Epidermal melanocyte (primary cell): ENCODE measurements around the gene MAP2K7.

Source experiments
- DNase-seq: peaks from one replicate; pipeline ENCODE4 v3.0.0; 2011; ENCODE audit warnings: low spot score; ENCODE audit not compliant: insufficient read length

Gene MAP2K7

GRCh38 chr19:7866399-7867091 lies 37.1 kb upstream of the MAP2K7 start:
- no peak for DNase-seq

DNA sequence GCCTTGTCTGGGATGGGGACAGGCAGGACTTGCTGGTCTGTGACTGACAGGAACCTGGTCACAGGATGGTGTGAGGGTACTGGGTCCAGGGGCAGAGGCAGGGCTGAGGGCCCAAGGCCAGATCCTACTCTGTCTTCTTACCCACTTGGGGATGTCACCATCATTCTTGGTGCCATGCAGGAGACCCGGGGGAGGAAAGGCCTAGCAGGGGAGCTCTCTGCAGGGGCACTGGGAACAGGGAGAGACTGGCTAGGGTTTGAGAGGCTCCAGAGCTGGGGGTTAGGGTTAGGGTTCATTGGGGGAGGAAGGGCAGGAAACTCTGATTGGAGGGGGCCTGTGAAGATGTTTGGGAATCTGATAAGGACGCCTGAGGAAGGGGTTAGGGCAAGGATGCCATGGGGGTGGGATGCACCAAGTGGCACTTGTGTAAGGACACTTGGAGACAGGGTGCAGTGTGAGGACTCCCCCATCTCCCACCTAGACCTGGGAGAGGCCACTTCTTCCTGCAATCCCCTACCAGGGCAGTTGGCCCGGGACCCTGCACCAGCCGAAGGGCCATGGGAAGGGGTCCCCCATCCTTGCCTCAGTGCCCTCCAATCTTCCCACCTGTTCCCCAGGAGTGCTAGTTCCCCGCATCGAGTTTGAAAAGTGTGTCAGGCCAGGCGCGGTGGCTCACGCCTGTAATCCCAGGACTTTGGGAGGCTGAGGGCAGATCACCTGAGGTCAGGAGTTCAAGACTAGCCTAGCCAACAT lies 36.4 kb upstream of the MAP2K7 start:
- peak; percentile 12 for DNase-seq

- no peak for DNase-seq
Measured at GRCh38 chr19:7868326-7868670, 35.4 kb upstream of the MAP2K7 start.

DNA sequence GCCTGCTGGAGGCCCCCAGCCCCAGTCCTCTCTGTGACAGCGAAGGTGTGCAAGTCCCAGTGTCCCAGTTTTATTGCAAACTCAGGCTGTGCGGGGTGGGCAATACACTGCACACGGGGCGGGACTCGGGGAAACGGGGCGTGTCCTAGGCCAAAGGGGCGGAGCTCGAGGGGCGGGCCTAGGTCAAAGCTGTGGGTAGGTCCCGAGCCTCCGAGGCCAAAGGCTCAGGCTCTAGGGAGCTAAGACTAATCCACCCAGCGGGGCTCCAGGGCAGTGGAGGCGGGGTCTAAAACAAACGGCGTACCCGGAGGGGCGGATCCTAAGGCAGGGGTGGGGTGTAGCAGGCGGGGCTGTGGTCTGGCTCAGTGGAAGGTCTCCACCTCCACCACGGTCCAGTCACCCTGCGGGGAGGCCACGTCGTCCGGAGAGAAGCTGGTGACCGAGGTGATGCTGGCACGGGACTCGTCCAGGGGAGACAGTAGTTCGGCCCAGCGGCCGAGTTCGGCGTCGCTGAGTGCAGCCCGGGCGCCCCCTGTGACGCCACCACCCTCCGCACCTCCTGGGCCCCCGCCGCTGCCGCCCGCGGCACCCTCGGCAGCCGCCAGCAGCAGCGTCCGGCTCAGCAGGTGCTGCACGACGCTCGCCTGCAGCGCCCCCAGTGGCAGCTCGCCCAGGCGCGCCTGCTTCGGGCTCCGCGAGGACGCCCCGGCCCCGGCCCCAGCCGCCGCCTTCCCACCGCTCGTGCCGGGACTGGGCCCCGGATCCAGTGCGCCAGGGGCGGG lies 34.8 kb upstream of the MAP2K7 start:
- DNase-seq, result peak; percentile 82

- no peak for DNase-seq
Measured at GRCh38 chr19:7869453-7869909, 34.2 kb upstream of the MAP2K7 start.

GRCh38 chr19:7869910-7870511 lies 33.7 kb upstream of the MAP2K7 start:
- no peak for DNase-seq

DNA sequence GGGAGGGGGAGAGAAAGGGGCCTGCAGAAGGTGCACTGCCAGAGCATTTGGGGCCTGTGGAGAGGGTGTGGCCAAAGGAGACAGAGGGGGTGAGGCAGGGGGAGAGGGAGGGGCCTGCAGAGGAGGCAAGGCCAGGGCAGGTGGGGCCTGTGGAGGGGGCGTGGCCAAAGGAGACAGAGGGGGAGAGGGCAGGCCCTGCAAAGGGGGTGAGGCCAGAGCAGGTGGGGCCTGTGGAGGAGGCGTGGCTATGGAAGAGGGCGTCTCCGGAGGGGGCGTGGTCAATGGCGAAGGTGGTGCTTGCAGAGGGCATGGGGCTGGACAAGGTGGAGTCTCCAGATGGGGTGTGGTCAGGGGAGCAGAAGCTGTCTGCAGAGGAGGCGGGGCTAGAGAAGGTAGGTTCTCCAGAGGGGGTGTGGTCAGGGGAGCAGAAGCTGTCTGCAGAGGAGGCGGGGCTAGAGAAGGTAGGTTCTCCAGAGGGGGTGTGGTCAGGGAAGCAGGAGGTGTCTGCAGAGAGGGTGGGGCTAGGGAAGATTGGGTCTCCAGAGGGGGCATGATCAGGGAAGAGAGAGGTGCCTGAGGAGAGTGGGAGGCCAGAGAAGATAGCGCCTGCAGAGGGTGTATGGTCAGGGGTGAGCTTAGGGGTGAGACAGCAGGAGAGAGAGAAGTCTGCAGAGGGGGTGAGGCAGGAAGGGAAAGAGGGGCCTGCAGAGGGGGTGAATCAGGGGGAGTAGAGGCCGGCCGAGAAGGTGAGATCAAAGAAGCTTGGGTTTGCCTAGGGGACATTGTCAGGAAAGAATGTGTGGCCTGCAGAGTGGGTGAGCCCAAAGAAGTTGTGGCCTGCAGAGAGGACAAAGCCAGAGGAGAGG lies 32.9 kb upstream of the MAP2K7 start:
- DNase-seq, result no peak

DNA sequence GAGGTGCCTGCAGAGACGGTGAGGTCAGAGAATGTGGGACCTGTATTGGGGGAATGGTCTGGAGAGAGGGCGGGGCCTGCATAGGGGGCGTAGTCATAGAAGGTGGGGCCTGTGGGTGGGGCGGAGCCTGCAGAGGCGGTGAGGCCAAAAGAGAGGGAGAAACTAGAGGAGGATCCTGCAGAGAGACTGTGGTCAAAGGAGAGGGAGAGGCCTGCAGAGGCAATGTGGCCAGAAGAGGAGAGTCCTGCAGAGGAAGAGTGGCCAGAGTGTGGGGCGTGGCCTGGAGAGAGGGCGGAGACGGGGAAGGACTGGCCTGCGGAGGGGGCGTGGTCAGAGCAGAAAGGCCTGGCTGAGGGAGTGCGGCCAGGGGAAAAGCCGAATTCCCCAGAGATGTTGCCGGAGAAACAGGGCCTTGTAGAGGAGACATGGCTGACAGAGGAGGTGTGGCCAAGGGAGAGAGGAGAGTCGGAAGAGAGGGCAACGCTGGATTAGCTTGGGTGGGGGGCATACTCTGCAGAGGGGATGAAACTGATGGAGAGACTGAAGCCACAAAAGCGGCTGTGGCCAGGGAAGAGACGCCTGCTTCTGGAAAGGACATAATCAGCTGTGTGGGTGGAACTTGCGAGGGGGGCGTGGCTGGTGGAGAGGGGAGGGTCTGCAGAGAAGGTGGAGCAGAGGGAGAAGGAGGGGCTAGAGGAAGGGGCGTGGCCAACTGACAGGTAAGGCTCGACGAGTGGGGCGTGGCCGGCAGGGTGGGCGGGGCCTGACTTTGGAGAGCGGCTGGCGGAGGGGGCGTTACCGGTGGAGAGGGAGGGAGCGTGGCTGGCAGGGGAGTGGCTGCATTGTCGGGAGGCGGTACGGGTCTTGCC lies 32.0 kb upstream of the MAP2K7 start:
- peak; percentile 77 for DNase-seq

- no peak for DNase-seq
Measured at GRCh38 chr19:7872306-7873204, 31.1 kb upstream of the MAP2K7 start.

DNA sequence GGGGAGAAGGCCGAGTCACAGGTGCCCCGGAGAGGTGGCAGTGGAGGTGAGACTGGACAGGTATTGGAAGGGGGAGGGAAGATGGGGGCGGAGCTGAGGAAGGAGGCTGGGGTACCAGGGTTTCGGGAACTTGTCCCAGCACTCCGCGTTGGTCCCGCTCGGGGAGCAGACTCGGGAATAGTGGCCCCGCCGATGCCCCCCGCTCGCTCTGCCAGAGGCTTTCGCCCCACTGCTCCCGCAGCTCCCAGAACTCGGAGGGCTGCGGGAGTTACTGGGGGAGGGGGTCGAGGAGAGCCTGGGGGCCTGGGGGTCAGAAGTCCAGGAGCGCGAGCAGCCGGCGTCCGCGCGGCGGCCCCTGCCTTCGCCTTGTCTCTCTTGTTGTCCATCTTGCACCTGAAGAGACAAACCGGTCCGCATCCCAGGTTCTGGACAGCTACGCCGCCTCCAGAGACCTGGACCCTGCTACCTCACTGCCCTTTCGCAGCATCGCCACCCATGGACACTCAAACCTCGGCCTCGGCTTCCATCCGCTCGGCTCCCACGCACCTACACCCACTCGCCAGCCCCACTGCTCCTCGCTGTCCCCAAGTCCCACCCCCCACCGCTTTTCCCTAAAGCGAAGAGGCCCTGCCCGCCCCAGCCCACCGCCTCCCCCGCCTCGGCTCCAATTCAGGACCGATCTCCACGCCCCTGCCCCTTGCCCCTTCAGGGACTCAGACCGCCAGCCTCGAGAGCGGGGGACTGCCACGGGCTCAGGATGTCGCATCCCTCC lies 30.2 kb upstream of the MAP2K7 start:
- no peak for DNase-seq

DNA sequence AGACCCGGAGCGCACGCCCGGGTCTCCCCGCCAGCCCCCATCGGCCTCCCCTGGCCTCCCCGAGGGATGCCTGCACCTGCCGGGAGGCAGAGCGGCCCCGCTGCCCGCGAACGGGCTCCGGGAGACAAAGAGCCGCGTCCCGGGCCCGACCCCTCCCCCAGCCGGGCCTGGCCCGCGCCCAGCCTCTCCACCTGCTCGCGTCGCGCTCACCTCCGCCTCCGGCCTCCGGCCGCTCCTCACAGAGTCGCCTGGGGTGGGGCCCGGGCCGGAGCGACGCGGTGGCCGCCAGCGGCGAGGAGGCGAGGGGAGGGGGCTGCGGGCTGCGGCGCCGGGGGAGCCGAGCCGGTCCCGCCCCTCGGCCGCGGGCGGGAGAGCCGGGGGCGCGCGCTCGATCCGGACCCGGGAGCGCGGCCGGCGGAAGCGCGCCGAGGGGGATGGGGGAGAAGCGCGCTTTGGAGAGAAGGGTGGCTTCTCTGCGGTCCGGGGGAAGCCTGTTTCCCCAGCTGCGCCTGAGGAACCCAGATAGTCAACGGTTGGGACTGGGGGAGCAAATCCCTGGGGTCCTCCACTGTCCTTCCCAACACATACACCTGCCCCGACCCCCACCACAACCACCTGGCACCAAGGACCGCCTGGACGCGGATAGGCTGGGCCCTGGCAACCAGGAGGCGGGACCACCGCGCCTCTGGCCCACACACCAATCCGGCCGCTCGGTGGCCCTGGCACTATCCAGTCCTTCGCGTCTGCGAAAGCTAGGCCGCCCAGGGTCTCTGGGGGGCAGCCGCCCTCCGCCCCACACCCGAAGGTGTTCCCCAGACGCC lies 29.4 kb upstream of the MAP2K7 start, which contains the start of gene PRR36:
TSS of gene PRR36 (minus strand) at position 315 of the 821 bp plus-strand sequence. CDS start 701 bp downstream, outside the sequence.
- peak; percentile 5 for DNase-seq

GRCh38 chr19:7874897-7875273 lies 28.8 kb upstream of the MAP2K7 start:
- no peak for DNase-seq

GRCh38 chr19:7877249-7877836 lies 26.3 kb upstream of the MAP2K7 start:
- DNase-seq, result no peak

DNA sequence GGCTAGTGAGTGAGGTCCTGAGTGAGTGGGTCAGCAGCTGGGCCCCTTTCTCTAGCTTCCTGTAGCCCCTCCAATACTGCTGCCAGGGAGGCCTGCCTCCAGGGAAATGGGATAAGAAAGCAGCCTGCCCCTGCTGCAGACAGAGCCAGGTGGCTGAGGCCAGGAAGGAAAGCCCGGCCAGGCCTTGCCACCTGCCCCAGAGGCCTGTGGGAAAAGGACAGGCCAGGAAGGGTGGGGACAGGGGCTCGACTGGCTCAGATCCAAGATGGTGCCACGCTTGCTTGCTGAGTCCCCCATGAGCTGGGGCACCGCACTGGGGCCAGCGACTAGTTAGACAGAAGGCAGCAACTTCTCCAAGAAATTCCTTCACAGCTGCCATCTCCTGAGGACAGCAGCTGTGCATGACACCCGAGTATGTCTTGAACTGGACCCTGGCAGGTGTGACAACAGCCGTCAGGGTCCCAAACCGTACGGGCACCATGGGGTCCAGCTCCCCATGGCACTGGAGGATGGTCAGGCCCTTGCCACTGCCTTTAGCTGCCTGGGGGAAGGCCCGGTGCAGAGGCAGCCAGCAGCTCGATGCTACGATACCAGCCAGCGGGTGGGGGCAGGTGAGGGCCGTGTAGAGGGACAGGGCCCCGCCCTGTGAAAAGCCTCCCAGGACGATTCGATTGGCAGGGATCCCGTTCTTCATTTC lies 24.4 kb upstream of the MAP2K7 start:
- no peak for DNase-seq

DNA sequence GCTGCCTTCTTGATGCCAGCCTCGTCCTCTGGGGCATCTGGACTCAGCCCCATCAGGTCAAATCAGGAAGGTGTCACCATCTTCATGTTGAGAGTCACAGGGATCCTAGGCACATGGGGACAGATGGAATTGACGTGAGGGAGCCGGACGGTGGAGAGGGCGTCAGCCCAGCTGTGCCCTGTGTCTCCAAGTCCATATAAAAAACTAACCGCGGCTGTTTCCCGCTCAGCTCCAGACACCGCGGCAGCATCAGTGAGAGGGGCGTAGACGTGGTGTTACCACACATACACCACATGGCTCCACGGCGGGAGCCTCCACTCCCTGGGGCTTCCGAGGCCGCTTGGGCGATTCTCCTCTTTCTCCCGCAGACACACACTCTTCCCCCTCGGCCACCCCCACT lies 23.8 kb upstream of the MAP2K7 start:
- DNase-seq, result no peak

- DNase-seq, result no peak
Measured at GRCh38 chr19:7881910-7882309, 21.8 kb upstream of the MAP2K7 start.
